Hepatocyte (in vitro differentiated cells): Measurements from ENCODE around the gene TMED8. TPM values are rescaled to one million over a fixed set of nuclear protein-coding genes. Genes with fewer than 3 reads are reported as not detected.

ENCODE experiments used
- DNase-seq: peaks from one replicate; pipeline ENCODE4 v3.0.0-alpha.2; 2016; ENCODE audit warnings: low spot score
- H2AFZ ChIP-seq: fragments of 200-600 bp; sonication (generic); 2 replicates; pipeline ENCODE4 v1.6.0; 2016; ENCODE audit warnings: antibody characterized with exemption, mild to moderate bottlenecking
- H3K27ac ChIP-seq: fragments of 200-600 bp; sonication (generic); 2 replicates; pipeline ENCODE4 v1.5.1; 2016; ENCODE audit warnings: mild to moderate bottlenecking
- H3K27me3 ChIP-seq: fragments of 200-600 bp; sonication (generic); 2 replicates; pipeline ENCODE4 v1.6.1; 2016
- H3K36me3 ChIP-seq: fragments of 200-600 bp; sonication (generic); replicated peaks from 2 replicates; pipeline ENCODE4 v1.5.1; 2016; ENCODE audit warnings: low read depth; ENCODE audit not compliant: insufficient read depth
- H3K4me1 ChIP-seq: fragments of 200-600 bp; sonication (generic); 2 replicates; pipeline ENCODE4 v1.5.1; 2016; ENCODE audit warnings: mild to moderate bottlenecking, moderate library complexity; ENCODE audit not compliant: insufficient read depth
- H3K4me2 ChIP-seq: fragments of 200-600 bp; sonication (generic); 2 replicates; pipeline ENCODE4 v1.6.0; 2016
- H3K4me3 ChIP-seq: fragments of 200-600 bp; sonication (generic); 2 replicates; pipeline ENCODE4 v1.5.1; 2016; ENCODE audit warnings: mild to moderate bottlenecking
- H3K79me2 ChIP-seq: fragments of 200-600 bp; sonication (generic); 2 replicates; pipeline ENCODE4 v1.6.0; 2017; ENCODE audit warnings: mild to moderate bottlenecking
- H3K9me2 ChIP-seq: fragments of 200-600 bp; sonication (generic); replicated peaks from 2 replicates; pipeline ENCODE4 v1.6.0; 2017; ENCODE audit warnings: mild to moderate bottlenecking; ENCODE audit not compliant: insufficient read depth
- H3K9me3 ChIP-seq: fragments of 200-600 bp; sonication (generic); 2 replicates; pipeline ENCODE4 v1.5.1; 2016; ENCODE audit warnings: low read depth, mild to moderate bottlenecking
- H4K20me1 ChIP-seq: fragments of 200-600 bp; sonication (generic); 2 replicates; pipeline ENCODE4 v1.6.0; 2016; ENCODE audit warnings: mild to moderate bottlenecking; ENCODE audit not compliant: insufficient read depth, poor library complexity, severe bottlenecking
- EZH2 ChIP-seq: fragments of 200-600 bp; sonication (generic); IDR thresholded peaks from 2 replicates; pipeline ENCODE4 v1.6.1; 2016; ENCODE audit warnings: antibody characterized with exemption, mild to moderate bottlenecking, borderline replicate concordance
- EZH2phosphoT487 ChIP-seq: fragments of 200-600 bp; sonication (generic); IDR thresholded peaks from one replicate; pipeline ENCODE4 v1.6.1; 2018; ENCODE audit warnings: antibody characterized with exemption, mild to moderate bottlenecking, low read depth, moderate library complexity; ENCODE audit not compliant: unreplicated experiment, severe bottlenecking
- WGBS: methylation state at CpG from one replicate; pipeline ENCODE4 v1.1.6; 2016; ENCODE audit warnings: low lambda C conversion rate; ENCODE audit errors: missing lambda C conversion rate; 5-methylcytosine and 5-hydroxymethylcytosine counted together
- polyA plus RNA-seq: library from polyadenylated mRNA; unstranded; fragments of >200 nt; fragmentation: Nextera tagmentation; extraction: Ambion mirVana; gene quantifications from 2 replicates; pipeline ENCODE4 v1.2.1, GENCODE V29; 2016
- total RNA-seq: library from RNA; depleted of rRNA; stranded (reverse); fragments of >200 nt; gene quantifications from 2 replicates; pipeline ENCODE4 v1.2.3, GENCODE V29; 2014
- TF ChIP-seq, protein P1 (sequence below): fragments of 200-600 bp; sonication (generic); IDR thresholded peaks from 2 replicates; pipeline ENCODE4 v1.5.1; 2016; ENCODE audit warnings: antibody characterized with exemption, mild to moderate bottlenecking; ENCODE audit not compliant: poor library complexity

TMED8 gene
- total and polyA plus RNA-seq, 2 experiments from 2014 or later: 4.0 to 16.0 TPM

DNA sequence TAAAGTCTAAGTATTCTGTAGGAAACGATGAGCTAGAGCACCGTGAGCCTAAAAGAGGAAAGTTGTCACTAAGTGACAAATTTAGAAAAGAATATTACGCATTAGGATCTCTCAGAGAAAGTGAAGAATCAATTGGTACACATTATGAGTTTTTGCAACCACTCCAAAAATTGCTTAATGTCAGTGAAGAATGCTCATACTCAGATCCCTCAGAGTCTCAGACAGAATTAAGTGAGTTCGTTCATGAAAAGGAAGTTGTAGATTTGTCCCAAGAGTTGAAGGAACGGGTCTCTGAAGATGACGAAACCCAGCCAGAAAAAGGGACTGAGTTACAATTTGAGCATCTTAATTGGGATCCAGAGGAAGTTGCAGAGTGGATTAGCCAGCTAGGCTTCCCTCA lies 1.8 kb upstream of the TMED8 start:
- Histone ChIP-seq H3K4me2 (no peak overlapping the region), H3K27ac (no peak overlapping the region), H3K9me2 (no peaks in the 10 kb centered on the region), H3K79me2 (peaks cover 29% of the 10 kb centered on the region), H3K27me3 (no peaks in the 10 kb centered on the region), H3K4me1 (peaks cover 15% of the 10 kb centered on the region), H3K9me3 (no peaks in the 10 kb centered on the region), H4K20me1 (no peaks in the 10 kb centered on the region), H3K36me3 (no peaks in the 10 kb centered on the region), H2AFZ (no peak overlapping the region), H3K4me3 (no peak overlapping the region)
- no peak for DNase-seq
- no peak for TF ChIP-seq EZH2phosphoT487
- TF ChIP-seq, protein P1, sequence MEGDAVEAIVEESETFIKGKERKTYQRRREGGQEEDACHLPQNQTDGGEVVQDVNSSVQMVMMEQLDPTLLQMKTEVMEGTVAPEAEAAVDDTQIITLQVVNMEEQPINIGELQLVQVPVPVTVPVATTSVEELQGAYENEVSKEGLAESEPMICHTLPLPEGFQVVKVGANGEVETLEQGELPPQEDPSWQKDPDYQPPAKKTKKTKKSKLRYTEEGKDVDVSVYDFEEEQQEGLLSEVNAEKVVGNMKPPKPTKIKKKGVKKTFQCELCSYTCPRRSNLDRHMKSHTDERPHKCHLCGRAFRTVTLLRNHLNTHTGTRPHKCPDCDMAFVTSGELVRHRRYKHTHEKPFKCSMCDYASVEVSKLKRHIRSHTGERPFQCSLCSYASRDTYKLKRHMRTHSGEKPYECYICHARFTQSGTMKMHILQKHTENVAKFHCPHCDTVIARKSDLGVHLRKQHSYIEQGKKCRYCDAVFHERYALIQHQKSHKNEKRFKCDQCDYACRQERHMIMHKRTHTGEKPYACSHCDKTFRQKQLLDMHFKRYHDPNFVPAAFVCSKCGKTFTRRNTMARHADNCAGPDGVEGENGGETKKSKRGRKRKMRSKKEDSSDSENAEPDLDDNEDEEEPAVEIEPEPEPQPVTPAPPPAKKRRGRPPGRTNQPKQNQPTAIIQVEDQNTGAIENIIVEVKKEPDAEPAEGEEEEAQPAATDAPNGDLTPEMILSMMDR: no peak
- TF ChIP-seq EZH2: no peak
- 93% methylated on average over 6 of the region's 6 CpGs for WGBS

DNA sequence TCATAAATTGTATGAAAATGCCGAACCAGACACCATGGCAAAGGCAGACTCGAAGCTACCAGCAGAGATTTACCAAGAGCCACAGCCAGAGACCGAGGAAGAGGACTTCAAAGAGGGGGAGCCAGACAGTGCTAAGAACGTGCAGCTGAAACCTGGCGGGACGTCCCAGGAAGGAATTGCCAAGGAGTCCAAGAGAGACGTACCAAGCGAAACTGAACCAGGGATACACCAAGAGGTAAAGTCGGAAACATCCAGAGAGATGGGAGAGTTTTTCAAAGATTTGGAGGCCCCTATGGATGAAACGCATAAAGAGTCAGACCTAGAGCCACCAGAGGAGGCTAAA lies 579 bp upstream of the TMED8 start:
- Histone ChIP-seq H3K4me3 (peak overlapping the region; percentile 88), H3K79me2 (peaks cover 36% of the 10 kb centered on the region), H3K27me3 (no peaks in the 10 kb centered on the region), H3K4me2 (peak overlapping the region; percentile 96), H3K4me1 (peaks cover 17% of the 10 kb centered on the region), H3K9me3 (no peaks in the 10 kb centered on the region), H3K27ac (peak overlapping the region; percentile 85), H2AFZ (peak overlapping the region; percentile 89), H3K36me3 (no peaks in the 10 kb centered on the region), H3K9me2 (no peaks in the 10 kb centered on the region), H4K20me1 (no peaks in the 10 kb centered on the region)
- WGBS: 19% methylated on average over 10 of the region's 10 CpGs
- TF ChIP-seq, protein P1: no peak
- TF ChIP-seq EZH2 (no peak), EZH2phosphoT487 (no peak)
- DNase-seq: no peak

DNA sequence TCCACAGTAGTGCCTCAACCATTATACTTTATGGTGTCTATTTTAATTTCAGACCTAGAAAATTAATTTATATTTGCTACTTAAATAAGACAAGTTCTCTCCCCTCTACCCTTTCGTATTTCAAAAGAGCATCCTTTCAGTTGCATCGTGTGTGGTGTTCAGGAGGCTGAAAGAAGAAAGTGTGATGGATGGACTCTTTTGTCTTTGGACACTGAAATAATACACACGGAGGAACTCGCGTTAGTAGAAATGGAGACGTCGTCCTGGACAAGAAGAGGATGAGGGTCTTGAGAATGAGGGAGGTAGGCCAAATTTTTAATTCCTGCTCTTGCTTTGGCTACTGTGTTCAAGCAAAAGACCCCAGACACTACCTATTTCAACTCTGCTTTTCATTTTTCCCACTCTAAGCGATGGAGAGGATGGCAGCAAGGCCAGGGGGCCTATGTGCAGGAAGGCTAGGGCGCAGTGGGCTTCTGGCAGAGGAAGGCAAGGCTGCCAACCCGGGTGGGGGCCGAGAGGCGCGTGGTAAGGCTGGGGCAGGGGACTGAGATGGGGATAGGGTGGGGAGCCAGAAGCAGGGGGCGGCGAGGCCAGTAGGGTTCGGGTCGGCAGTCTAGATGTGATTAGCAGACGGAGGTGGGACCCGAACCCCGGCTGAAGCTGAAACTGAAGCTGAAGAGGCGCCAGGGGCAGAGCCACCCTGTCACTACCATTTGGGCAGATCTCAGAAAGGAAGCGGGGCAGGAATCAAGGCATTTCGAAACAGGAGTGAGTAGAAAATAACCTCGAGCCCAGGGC lies 722 bp downstream of the TMED8 start:
- no peaks in the 10 kb centered on the region for H4K20me1 ChIP-seq
- H3K27ac ChIP-seq: peak overlapping the region; percentile 85
- H3K9me3 ChIP-seq: no peaks in the 10 kb centered on the region
- TF ChIP-seq EZH2phosphoT487: no peak
- TF ChIP-seq EZH2: no peak
- TF ChIP-seq, protein P1: no peak
- H3K4me3 ChIP-seq: peak overlapping the region; percentile 88
- peak overlapping the region; percentile 96 for H3K4me2 ChIP-seq
- 38% methylated on average over 12 of the region's 24 CpGs for WGBS
- peaks cover 46% of the 10 kb centered on the region for H3K79me2 ChIP-seq
- DNase-seq: no peak
- H3K4me1 ChIP-seq: peaks cover 24% of the 10 kb centered on the region
- H3K36me3 ChIP-seq: no peaks in the 10 kb centered on the region
- H3K9me2 ChIP-seq: no peaks in the 10 kb centered on the region
- no peaks in the 10 kb centered on the region for H3K27me3 ChIP-seq
- peak overlapping the region; percentile 89 for H2AFZ ChIP-seq
